HepG2 (cell line): Measurements from ENCODE around the gene NRL. TPM values are rescaled to one million over a fixed set of nuclear protein-coding genes. Genes with fewer than 3 reads are reported as not detected.

ENCODE experiments used
- ATAC-seq: fragments of 200-7000 bp; cut with Tn5 transposase; 3 replicates; pipeline ENCODE4 v1.9.1; 2020; ENCODE audit warnings: mild to moderate bottlenecking, moderate library complexity
- BruUV-seq: library from RNA; stranded (reverse); fragments of 400-500 nt; replicated peaks from 2 replicates; lab custom pipeline; 2021; lab: Mats Ljungman, UMichigan
- CTCF ChIA-PET: fragments of 300-600 bp; formaldehyde crosslinking; extraction: SDS; loops from one replicate; lab custom pipeline; 2021; ENCODE audit warnings: low total read pairs, inconsistent platforms, low intra/inter-chr PET ratio; lab: Yijun Ruan, JAX
- POLR2A ChIA-PET: fragments of 350-600 bp; sonication (Branson Sonifier 250); formaldehyde crosslinking; loops from one replicate; lab custom pipeline; 2020; ENCODE audit warnings: antibody characterized with exemption, inconsistent platforms; lab: Yijun Ruan, JAX
- DNase-seq: peaks from one replicate; pipeline ENCODE4 v3.0.0-alpha.2; 2015; ENCODE audit warnings: low spot score
- FAIRE-seq: peaks from 3 replicates; lab custom pipeline; 2011; peaks lifted over from hg19 to GRCh38; lab: Jason Lieb, UNC
- H2AFZ ChIP-seq: one replicate; pipeline ENCODE4 v1.6.1; 2011; ENCODE audit warnings: low read length, inconsistent platforms
- H3K27ac ChIP-seq: fragments of 300-600 bp; 3 replicates; pipeline ENCODE4 v1.8.0; 2011; ENCODE audit warnings: mixed run types, mild to moderate bottlenecking, mixed read lengths, low read length, inconsistent platforms; ENCODE audit not compliant: insufficient read depth; ENCODE audit errors: extremely low read length
- H3K27me3 ChIP-seq, 2 experiments: fragments of 200-600 bp in 1 of 2; 2 replicates in 1 of 2; 3 replicates in 1 of 2; pipeline versions ENCODE4 v1.6.0 to v1.8.0; 2011; ENCODE audit warnings: low read length in 2 of 2, mild to moderate bottlenecking in 2 of 2, moderate library complexity in 2 of 2, inconsistent platforms in 1 of 2; ENCODE audit not compliant: insufficient read depth in 2 of 2, control insufficient read depth in 1 of 2
- H3K36me3 ChIP-seq, 2 experiments: fragments of 200-600 bp in 1 of 2; replicated peaks in 1 of 2; 2 replicates in 1 of 2; 3 replicates in 1 of 2; pipeline versions ENCODE4 v1.5.1 to v1.8.0; 2011; ENCODE audit warnings: low read length in 2 of 2, inconsistent platforms in 1 of 2; ENCODE audit not compliant: insufficient read depth in 2 of 2, control insufficient read depth in 1 of 2
- H3K4me1 ChIP-seq: 2 replicates; pipeline ENCODE4 v1.5.1; 2012; ENCODE audit warnings: low read length, inconsistent platforms; ENCODE audit not compliant: insufficient read depth
- H3K4me2 ChIP-seq: 2 replicates; pipeline ENCODE4 v1.6.0; 2011; ENCODE audit warnings: low read depth, low read length, inconsistent platforms
- H3K4me3 ChIP-seq, 3 experiments: fragments of 200-600 bp in 1 of 3; sonication (generic), shearing (Covaris generic) in 1 of 3; replicated peaks in 1 of 3; 2 replicates each; pipeline ENCODE4 v1.5.1; 2011 to 2016; ENCODE audit warnings: low read length in 3 of 3, inconsistent platforms in 2 of 3, low read depth in 2 of 3, mild to moderate bottlenecking in 2 of 3, control low read depth in 1 of 3, mixed read lengths in 1 of 3; ENCODE audit not compliant: insufficient read depth in 1 of 3
- H3K79me2 ChIP-seq: one replicate; pipeline ENCODE4 v1.6.1; 2011; ENCODE audit warnings: low read length, inconsistent platforms; ENCODE audit not compliant: insufficient read depth
- H3K9ac ChIP-seq: 2 replicates; pipeline ENCODE4 v1.6.0; 2011; ENCODE audit warnings: mild to moderate bottlenecking, low read depth, low read length, inconsistent platforms; ENCODE audit not compliant: insufficient read depth
- H3K9me3 ChIP-seq: 2 replicates; pipeline ENCODE4 v1.5.1; 2012; ENCODE audit warnings: mild to moderate bottlenecking, low read length
- H4K20me1 ChIP-seq: 2 replicates; pipeline ENCODE4 v1.6.0; 2011; ENCODE audit warnings: inconsistent platforms, mild to moderate bottlenecking, low read length, moderate library complexity; ENCODE audit not compliant: insufficient read depth
- BCLAF1 ChIP-seq: fragments of 450-650 bp; IDR thresholded peaks from 2 replicates; pipeline ENCODE4 v1.6.1; 2017; ENCODE audit warnings: mild to moderate bottlenecking
- DDIT3 ChIP-seq: sonication (generic); formaldehyde crosslinking; IDR thresholded peaks from 2 replicates; pipeline ENCODE4 v1.4.0; 2020; ENCODE audit warnings: mild to moderate bottlenecking, missing genetic modification reagents
- HNRNPL ChIP-seq: fragments of 200-400 bp; formaldehyde crosslinking; IDR thresholded peaks from 2 replicates; pipeline ENCODE4 v1.6.1; 2017; ENCODE audit warnings: mild to moderate bottlenecking, low read depth, low read length
- SIX1 ChIP-seq: sonication (generic); formaldehyde crosslinking; IDR thresholded peaks from 2 replicates; pipeline ENCODE4 v1.4.0; 2020; ENCODE audit warnings: missing genetic modification reagents, borderline replicate concordance
- STAG1 ChIP-seq: sonication (generic); formaldehyde crosslinking; IDR thresholded peaks from 2 replicates; pipeline ENCODE4 v1.4.0; 2020; ENCODE audit warnings: missing genetic modification reagents
- ZNF407 ChIP-seq: sonication (generic); formaldehyde crosslinking; IDR thresholded peaks from one replicate; pipeline ENCODE4 v1.5.1; 2020; ENCODE audit warnings: mild to moderate bottlenecking, missing genetic modification reagents; ENCODE audit errors: not compliant biosample characterization
- ZNF414 ChIP-seq: sonication (generic); formaldehyde crosslinking; IDR thresholded peaks from 2 replicates; pipeline ENCODE4 v1.5.0; 2020; ENCODE audit warnings: missing genetic modification reagents
- ZNF543 ChIP-seq: sonication (generic); formaldehyde crosslinking; IDR thresholded peaks from 2 replicates; pipeline ENCODE4 v1.4.0; 2020; ENCODE audit warnings: mild to moderate bottlenecking, missing genetic modification reagents
- ZNF839 ChIP-seq: sonication (generic); formaldehyde crosslinking; IDR thresholded peaks from 2 replicates; pipeline ENCODE4 v1.4.0; 2020; ENCODE audit warnings: missing genetic modification reagents, mild to moderate bottlenecking, borderline replicate concordance
- WGBS: methylation state at CpG from one replicate; pipeline ENCODE4 v1.1.6; 2017; ENCODE audit warnings: low lambda C conversion rate; 5-methylcytosine and 5-hydroxymethylcytosine counted together
- in situ Hi-C: cut with HindIII; loops from 2 replicates; pipeline ENCODE4 v1.10.0; 2017; ENCODE audit warnings: low pct_unique_long_range_greater_than_20kb; ENCODE audit not compliant: extremely low pct_ligation_motif_present
- intact Hi-C: fragments of 100-400 bp; cut with micrococcal nuclease; formaldehyde crosslinking; loops from one replicate; pipeline ENCODE4 v1.10.0; 2022; ENCODE audit not compliant: unreplicated experiment
- polyA plus RNA-seq, 8 experiments: library from polyadenylated mRNA; depleted of rRNA in 3 of 8; stranded (reverse) in 7 of 8; unstranded in 1 of 8; fragments of >200 nt; fragmentation: Illumina TruSeq in 4 of 8; extraction: Trizol in 4 of 8; gene quantifications; 2 replicates each; pipeline versions ENCODE4 v1.2.1 to v1.2.3, GENCODE V29; 2011 to 2016; ENCODE audit warnings: low read depth in 4 of 8, missing spikeins in 1 of 8, mixed read lengths in 1 of 8; ENCODE audit not compliant: insufficient read depth in 1 of 8
- total RNA-seq, 5 experiments: library from RNA; depleted of rRNA; stranded (reverse); fragments of >200 nt; fragmentation: Illumina TruSeq; extraction: Trizol; gene quantifications; 2 replicates each; pipeline ENCODE4 v1.2.3, GENCODE V29; 2016; ENCODE audit warnings: low read depth in 1 of 5

Gene NRL
- total and polyA plus RNA-seq, 2 of the 13 experiments (the other 11 are each of a cell fraction or from before 2014, with no cell fraction given), result 2.5 to 4.7 TPM

- Histone ChIP-seq H3K36me3 (peaks cover 12 to 15% of the 10 kb centered on the region in 2 experiments), H3K79me2 (peaks cover 26% of the 10 kb centered on the region), H4K20me1 (0 out of 2 replicates have a peak, but pooled peaks cover 4% of the 10 kb centered on the region), H2AFZ (peak overlapping the region; percentile 21), H3K27ac (peak overlapping the region; percentile 71), H3K27me3 (peaks cover 0 to 6% of the 10 kb centered on the region in 2 experiments; a peak in 1 of 5 replicates), H3K4me1 (peaks cover 63% of the 10 kb centered on the region), H3K4me3 (peak overlapping the region in 2 of 3 experiments; percentile 86 to 97; a peak in 3 of 6 replicates), H3K9me3 (no peaks in the 10 kb centered on the region), H3K9ac (peak overlapping the region; percentile 63), H3K4me2 (peak overlapping the region; percentile 72)
- TSS peak; percentile 55 for BruUV-seq
- DNase-seq, result no peak
- 79% methylated on average over 19 of the region's 19 CpGs for WGBS
- no peak for ATAC-seq
- CTCF ChIA-PET, result interaction anchor here (1.1 to 3.3 kb wide), 4 partner anchors 16 to 79 kb away, joined by 3 to 15 read pairs (median 8); no protein-coding TSS in a partner anchor
- in situ Hi-C loops, result loop anchor here (5.0 kb wide), 2 partner anchors 36 to 81 kb away; no protein-coding TSS in a partner anchor
- POLR2A ChIA-PET, result interaction anchor here (0.6 to 14.4 kb wide), 85 partner anchors 8 to 1504 kb away, joined by 3 to 627 read pairs (median 6); partner anchors contain the start of genes ACIN1, AJUBA, BCL2L2 and C14orf119
- intact Hi-C loops, result loop anchor here (5.0 kb wide), 2 partner anchors 111 to 481 kb away; no protein-coding TSS in a partner anchor
- no peak for FAIRE-seq
- no peak for TF ChIP-seq ZNF543 (CRISPR knock-in tag)
- TF ChIP-seq SIX1 (CRISPR knock-in tag), result no peak
- TF ChIP-seq BCLAF1, result no peak
- no peak for TF ChIP-seq STAG1 (CRISPR knock-in tag)
- no peak for TF ChIP-seq DDIT3 (CRISPR knock-in tag)
- no peak for TF ChIP-seq ZNF414 (CRISPR knock-in tag)
- TF ChIP-seq ZNF407 (CRISPR knock-in tag), result no peak
- no peak for TF ChIP-seq HNRNPL
- TF ChIP-seq ZNF839, result peak; percentile 93
Measured at GRCh38 chr14:24093207-24093900, 21.4 kb downstream of the NRL start.
